ENCODE results near the gene DISC1. TPM values are rescaled to one million over a fixed set of nuclear protein-coding genes. Genes with fewer than 3 reads are reported as not detected.

DISC1 gene
- total and polyA plus RNA-seq, 2 experiments from 2014 or later, result 2.1 to 6.5 TPM

GRCh38 chr1:231643071-231643934 lies 16.7 kb downstream of the DISC1 start:
- DNase-seq (ENCODE audit: low spot score), result no peak
- H3K36me3 ChIP-seq (ENCODE audit: insufficient read depth), result no peaks in the 10 kb centered on the region
- no peak overlapping the region for H3K27ac ChIP-seq (ENCODE audit: low read depth)
- Mint-ChIP-seq H3K27me3 (ENCODE audit: insufficient read depth, low read depth, poor library complexity) (peaks cover 1% of the 10 kb centered on the region), H3K27ac (no peak overlapping the region), H3K36me3 (ENCODE audit: low read depth) (peaks cover 7% of the 10 kb centered on the region; the same call in 2 of the 3 replicates), H3K9me3 (peaks cover 21% of the 10 kb centered on the region; the same call in 2 of the 3 replicates), H3K4me1 (no peaks in the 10 kb centered on the region), H3K4me3 (no peak overlapping the region)
- H3K27me3 ChIP-seq (ENCODE audit: insufficient read depth), result no peaks in the 10 kb centered on the region
- ATAC-seq, result no peak
- H3K79me2 ChIP-seq (replicated peaks; ENCODE audit: insufficient read depth), result no peaks in the 10 kb centered on the region
- H3K4me3 ChIP-seq, result no peak overlapping the region
- H3K4me2 ChIP-seq, result no peak overlapping the region
- H3K9me2 ChIP-seq (ENCODE audit: insufficient read depth), result no peaks in the 10 kb centered on the region
- H4K20me1 ChIP-seq (replicated peaks; ENCODE audit: insufficient read depth), result no peaks in the 10 kb centered on the region
- TF ChIP-seq, protein P1, sequence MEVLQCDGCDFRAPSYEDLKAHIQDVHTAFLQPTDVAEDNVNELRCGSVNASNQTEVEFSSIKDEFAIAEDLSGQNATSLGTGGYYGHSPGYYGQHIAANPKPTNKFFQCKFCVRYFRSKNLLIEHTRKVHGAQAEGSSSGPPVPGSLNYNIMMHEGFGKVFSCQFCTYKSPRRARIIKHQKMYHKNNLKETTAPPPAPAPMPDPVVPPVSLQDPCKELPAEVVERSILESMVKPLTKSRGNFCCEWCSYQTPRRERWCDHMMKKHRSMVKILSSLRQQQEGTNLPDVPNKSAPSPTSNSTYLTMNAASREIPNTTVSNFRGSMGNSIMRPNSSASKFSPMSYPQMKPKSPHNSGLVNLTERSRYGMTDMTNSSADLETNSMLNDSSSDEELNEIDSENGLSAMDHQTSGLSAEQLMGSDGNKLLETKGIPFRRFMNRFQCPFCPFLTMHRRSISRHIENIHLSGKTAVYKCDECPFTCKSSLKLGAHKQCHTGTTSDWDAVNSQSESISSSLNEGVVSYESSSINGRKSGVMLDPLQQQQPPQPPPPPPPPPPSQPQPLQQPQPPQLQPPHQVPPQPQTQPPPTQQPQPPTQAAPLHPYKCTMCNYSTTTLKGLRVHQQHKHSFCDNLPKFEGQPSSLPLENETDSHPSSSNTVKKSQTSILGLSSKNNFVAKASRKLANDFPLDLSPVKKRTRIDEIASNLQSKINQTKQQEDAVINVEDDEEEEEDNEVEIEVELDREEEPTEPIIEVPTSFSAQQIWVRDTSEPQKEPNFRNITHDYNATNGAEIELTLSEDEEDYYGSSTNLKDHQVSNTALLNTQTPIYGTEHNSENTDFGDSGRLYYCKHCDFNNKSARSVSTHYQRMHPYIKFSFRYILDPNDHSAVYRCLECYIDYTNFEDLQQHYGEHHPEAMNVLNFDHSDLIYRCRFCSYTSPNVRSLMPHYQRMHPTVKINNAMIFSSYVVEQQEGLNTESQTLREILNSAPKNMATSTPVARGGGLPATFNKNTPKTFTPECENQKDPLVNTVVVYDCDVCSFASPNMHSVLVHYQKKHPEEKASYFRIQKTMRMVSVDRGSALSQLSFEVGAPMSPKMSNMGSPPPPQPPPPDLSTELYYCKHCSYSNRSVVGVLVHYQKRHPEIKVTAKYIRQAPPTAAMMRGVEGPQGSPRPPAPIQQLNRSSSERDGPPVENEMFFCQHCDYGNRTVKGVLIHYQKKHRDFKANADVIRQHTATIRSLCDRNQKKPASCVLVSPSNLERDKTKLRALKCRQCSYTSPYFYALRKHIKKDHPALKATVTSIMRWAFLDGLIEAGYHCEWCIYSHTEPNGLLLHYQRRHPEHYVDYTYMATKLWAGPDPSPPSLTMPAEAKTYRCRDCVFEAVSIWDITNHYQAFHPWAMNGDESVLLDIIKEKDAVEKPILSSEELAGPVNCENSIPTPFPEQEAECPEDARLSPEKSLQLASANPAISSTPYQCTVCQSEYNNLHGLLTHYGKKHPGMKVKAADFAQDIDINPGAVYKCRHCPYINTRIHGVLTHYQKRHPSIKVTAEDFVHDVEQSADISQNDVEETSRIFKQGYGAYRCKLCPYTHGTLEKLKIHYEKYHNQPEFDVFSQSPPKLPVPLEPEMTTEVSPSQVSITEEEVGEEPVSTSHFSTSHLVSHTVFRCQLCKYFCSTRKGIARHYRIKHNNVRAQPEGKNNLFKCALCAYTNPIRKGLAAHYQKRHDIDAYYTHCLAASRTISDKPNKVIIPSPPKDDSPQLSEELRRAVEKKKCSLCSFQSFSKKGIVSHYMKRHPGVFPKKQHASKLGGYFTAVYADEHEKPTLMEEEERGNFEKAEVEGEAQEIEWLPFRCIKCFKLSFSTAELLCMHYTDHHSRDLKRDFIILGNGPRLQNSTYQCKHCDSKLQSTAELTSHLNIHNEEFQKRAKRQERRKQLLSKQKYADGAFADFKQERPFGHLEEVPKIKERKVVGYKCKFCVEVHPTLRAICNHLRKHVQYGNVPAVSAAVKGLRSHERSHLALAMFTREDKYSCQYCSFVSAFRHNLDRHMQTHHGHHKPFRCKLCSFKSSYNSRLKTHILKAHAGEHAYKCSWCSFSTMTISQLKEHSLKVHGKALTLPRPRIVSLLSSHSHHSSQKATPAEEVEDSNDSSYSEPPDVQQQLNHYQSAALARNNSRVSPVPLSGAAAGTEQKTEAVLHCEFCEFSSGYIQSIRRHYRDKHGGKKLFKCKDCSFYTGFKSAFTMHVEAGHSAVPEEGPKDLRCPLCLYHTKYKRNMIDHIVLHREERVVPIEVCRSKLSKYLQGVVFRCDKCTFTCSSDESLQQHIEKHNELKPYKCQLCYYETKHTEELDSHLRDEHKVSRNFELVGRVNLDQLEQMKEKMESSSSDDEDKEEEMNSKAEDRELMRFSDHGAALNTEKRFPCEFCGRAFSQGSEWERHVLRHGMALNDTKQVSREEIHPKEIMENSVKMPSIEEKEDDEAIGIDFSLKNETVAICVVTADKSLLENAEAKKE (CRISPR knock-in tag; IDR thresholded peaks at IDR 0.05), result no peak
- TF ChIP-seq STAT1 (IDR thresholded peaks at IDR 0.05; ENCODE audit: unreplicated experiment) (no peak), CTCF (conservative IDR thresholded peaks at IDR 0.05; ENCODE audit: low read depth in 2 of 2) (no peak), JUNB (IDR thresholded peaks at IDR 0.05; ENCODE audit: unreplicated experiment) (no peak), ZNF331 (CRISPR knock-in tag; IDR thresholded peaks at IDR 0.05; ENCODE audit: low read depth) (no peak), NANOG (IDR thresholded peaks at IDR 0.05; ENCODE audit: borderline replicate concordance) (no peak), EZH2phosphoT487 (IDR thresholded peaks at IDR 0.05; ENCODE audit: unreplicated experiment) (no peak), EZH2 (IDR thresholded peaks at IDR 0.05; ENCODE audit: low read depth, unreplicated experiment) (no peak), REST (IDR thresholded peaks at IDR 0.05; ENCODE audit: unreplicated experiment) (no peak), ZNF114 (CRISPR knock-in tag; IDR thresholded peaks at IDR 0.05) (no peak), CREB1 (CRISPR knock-in tag; IDR thresholded peaks at IDR 0.05; ENCODE audit: low read depth) (no peak), POLR2AphosphoS5 (IDR thresholded peaks at IDR 0.05; ENCODE audit: low read depth) (no peak)
- TF ChIP-seq, protein P2, sequence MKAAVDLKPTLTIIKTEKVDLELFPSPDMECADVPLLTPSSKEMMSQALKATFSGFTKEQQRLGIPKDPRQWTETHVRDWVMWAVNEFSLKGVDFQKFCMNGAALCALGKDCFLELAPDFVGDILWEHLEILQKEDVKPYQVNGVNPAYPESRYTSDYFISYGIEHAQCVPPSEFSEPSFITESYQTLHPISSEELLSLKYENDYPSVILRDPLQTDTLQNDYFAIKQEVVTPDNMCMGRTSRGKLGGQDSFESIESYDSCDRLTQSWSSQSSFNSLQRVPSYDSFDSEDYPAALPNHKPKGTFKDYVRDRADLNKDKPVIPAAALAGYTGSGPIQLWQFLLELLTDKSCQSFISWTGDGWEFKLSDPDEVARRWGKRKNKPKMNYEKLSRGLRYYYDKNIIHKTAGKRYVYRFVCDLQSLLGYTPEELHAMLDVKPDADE (IDR thresholded peaks at IDR 0.05), result no peak
- H3K4me1 ChIP-seq (ENCODE audit: insufficient read depth), result no peaks in the 10 kb centered on the region
- H2AFZ ChIP-seq, result no peak overlapping the region
- H3F3A ChIP-seq (replicated peaks; ENCODE audit: low read depth), result no peaks in the 10 kb centered on the region
